Colonic mucosa (tissue), 4 donors: ENCODE results near the gene DNM3. TPM values are rescaled to one million over a fixed set of nuclear protein-coding genes. Genes with fewer than 3 reads are reported as not detected.
"Not testable (repeated sequence)": the region's sequence is repeated elsewhere in the genome, so short reads cannot be mapped to it uniquely, and the experiment has no call there.

Source experiments
- DNase-seq: peaks from one replicate; pipeline ENCODE4 v3.0.0-alpha.2; 2020
- H3K27ac ChIP-seq: fragments of 200-600 bp; one replicate; pipeline ENCODE4 v1.8.0; 2021
- H3K27me3 ChIP-seq: fragments of 200-600 bp; one replicate; pipeline ENCODE4 v1.8.0; 2021
- H3K36me3 ChIP-seq: fragments of 200-600 bp; one replicate; pipeline ENCODE4 v1.8.0; 2021
- H3K4me1 ChIP-seq: fragments of 200-600 bp; one replicate; pipeline ENCODE4 v1.8.0; 2021; ENCODE audit warnings: mild to moderate bottlenecking
- H3K4me3 ChIP-seq: fragments of 200-600 bp; one replicate; pipeline ENCODE4 v1.8.0; 2021
- H3K9ac ChIP-seq, 2 donors: one replicate each; pipeline ENCODE4 v1.7.0; 2013; ENCODE audit warnings: control low read depth in 2 of 2, low read depth in 2 of 2, low read length in 2 of 2
- H3K9me3 ChIP-seq: fragments of 200-600 bp; one replicate; pipeline ENCODE4 v1.8.0; 2021
- intact Hi-C: fragments of 100-400 bp; cut with DNase I; formaldehyde crosslinking; loops from one replicate; pipeline ENCODE4 v1.14.1; 2022
- total RNA-seq, 2 donors: library from RNA; stranded (reverse); fragmentation: NEBNext Ultra II Directional in 1 of 2; extraction: Animal tissue kit (Norgen Biotek cat#: 25700) in 1 of 2; gene quantifications; one replicate each; pipeline ENCODE4 v1.2.1, GENCODE V29; 2021
- TF ChIP-seq, protein P1 (sequence below): fragments of 200-600 bp; IDR thresholded peaks from one replicate; pipeline ENCODE4 v1.8.0; 2022; ENCODE audit warnings: antibody characterized with exemption, mild to moderate bottlenecking
- donor health status: healthy.
- donor health status: DM: no; HTN: no; CAD: no.
- donor health status: DM: no; HTN: no; CAD: no.

Gene DNM3
- total RNA-seq, 2 donors from 2014 or later, result 1.7 to 2.6 TPM

- no peak for DNase-seq
- Histone ChIP-seq H3K9ac (no peak overlapping the region), H3K27ac (no peak overlapping the region), H3K36me3 (no peaks in the 10 kb centered on the region), H3K4me1 (no peaks in the 10 kb centered on the region), H3K27me3 (no peaks in the 10 kb centered on the region), H3K9me3 (no peaks in the 10 kb centered on the region), H3K4me3 (no peak overlapping the region)
- TF ChIP-seq, protein P1, sequence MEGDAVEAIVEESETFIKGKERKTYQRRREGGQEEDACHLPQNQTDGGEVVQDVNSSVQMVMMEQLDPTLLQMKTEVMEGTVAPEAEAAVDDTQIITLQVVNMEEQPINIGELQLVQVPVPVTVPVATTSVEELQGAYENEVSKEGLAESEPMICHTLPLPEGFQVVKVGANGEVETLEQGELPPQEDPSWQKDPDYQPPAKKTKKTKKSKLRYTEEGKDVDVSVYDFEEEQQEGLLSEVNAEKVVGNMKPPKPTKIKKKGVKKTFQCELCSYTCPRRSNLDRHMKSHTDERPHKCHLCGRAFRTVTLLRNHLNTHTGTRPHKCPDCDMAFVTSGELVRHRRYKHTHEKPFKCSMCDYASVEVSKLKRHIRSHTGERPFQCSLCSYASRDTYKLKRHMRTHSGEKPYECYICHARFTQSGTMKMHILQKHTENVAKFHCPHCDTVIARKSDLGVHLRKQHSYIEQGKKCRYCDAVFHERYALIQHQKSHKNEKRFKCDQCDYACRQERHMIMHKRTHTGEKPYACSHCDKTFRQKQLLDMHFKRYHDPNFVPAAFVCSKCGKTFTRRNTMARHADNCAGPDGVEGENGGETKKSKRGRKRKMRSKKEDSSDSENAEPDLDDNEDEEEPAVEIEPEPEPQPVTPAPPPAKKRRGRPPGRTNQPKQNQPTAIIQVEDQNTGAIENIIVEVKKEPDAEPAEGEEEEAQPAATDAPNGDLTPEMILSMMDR, result no peak
- intact Hi-C loops, result no loop called here
Observed at GRCh38 chr1:172430128-172430454, 588.8 kb downstream of the DNM3 start.

DNA sequence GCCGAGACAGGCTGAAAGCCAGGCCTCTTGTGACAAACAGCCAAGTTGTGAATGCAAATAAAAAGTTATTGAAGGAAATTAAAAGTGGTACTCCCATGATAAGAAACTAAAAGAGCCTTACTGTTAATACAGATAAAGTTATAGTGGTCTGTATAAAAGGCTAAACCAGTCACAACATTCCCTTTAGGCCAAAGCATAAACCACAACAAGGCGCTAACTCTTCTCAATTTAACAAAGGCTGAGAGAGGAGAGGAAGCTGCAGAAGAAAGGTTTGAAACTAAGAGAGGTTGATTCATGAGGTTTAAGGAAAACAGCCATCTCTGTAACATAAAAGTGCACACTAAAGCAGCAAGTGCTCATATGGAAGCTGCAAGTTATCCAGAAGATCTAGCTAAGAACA, 589.9 kb downstream of the DNM3 start:
- Histone ChIP-seq H3K9ac (no peak overlapping the region), H3K36me3 (no peaks in the 10 kb centered on the region), H3K27me3 (no peaks in the 10 kb centered on the region), H3K4me1 (no peaks in the 10 kb centered on the region), H3K4me3 (no peak overlapping the region), H3K9me3 (no peaks in the 10 kb centered on the region), H3K27ac (no peak overlapping the region)
- DNase-seq, result no peak
- intact Hi-C loops, result no loop called here
- TF ChIP-seq, protein P1, result no peak

GRCh38 chr1:172431721-172432192, 590.5 kb downstream of the DNM3 start:
- Histone ChIP-seq H3K27me3 (no peaks in the 10 kb centered on the region), H3K36me3 (no peaks in the 10 kb centered on the region), H3K27ac (peak overlapping the region; percentile 55), H3K9me3 (no peaks in the 10 kb centered on the region), H3K4me3 (no peak overlapping the region), H3K9ac (no peak overlapping the region), H3K4me1 (no peaks in the 10 kb centered on the region)
- TF ChIP-seq, protein P1, result no peak
- intact Hi-C loops, result no loop called here
- peak; percentile 81 for DNase-seq

DNA sequence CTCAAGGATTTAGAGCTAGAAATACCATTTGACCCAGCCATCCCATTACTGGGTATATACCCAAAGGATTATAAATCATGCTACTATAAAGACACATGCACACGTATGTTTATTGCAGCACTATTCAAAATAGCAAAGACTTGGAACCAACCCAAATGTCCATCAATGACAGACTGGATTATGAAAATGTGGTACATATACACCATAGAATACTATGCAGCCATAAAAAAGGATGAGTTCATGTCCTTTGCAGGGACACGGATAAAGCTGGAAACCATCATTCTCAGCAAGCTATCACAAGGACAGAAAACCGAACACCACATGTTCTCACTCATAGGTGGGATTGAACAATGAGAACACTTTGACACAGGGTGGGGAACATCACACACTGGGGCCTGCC, 595.9 kb downstream of the DNM3 start:
- H3K4me1 ChIP-seq, intact Hi-C loops, H3K27me3 ChIP-seq, H3K27ac ChIP-seq, H3K9ac ChIP-seq, DNase-seq, H3K4me3 ChIP-seq, H3K36me3 ChIP-seq, H3K9me3 ChIP-seq: not testable (repeated sequence)

DNA sequence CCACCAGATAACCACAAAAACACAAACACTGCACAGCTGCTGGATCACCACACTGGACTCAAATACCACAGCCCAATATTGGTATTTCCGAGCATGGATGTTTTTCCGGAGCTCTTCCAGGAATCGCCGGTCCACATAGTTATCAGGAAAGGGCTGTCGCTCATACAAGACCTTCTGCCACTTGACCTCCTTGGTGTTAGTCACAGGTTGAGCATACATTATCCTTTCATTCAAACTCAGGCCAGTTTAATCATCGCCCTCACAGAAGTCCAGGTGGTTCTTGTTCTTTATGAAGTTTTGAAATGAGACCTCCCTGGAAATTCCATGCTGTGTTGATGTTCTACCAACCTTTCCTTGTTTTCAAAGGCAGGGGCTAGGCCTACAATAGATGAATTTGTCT, 601.1 kb downstream of the DNM3 start:
- Histone ChIP-seq H3K36me3 (no peaks in the 10 kb centered on the region), H3K27me3 (no peaks in the 10 kb centered on the region), H3K4me1 (peaks cover 4% of the 10 kb centered on the region), H3K9ac (no peak overlapping the region), H3K27ac (no peak overlapping the region), H3K9me3 (no peaks in the 10 kb centered on the region), H3K4me3 (no peak overlapping the region)
- TF ChIP-seq, protein P1, result no peak
- intact Hi-C loops, result loop anchor here (10.0 kb wide), 1 partner anchor 438 kb away; no protein-coding TSS in a partner anchor
- DNase-seq, result no peak

- no peak for DNase-seq
- Histone ChIP-seq H3K36me3 (no peaks in the 10 kb centered on the region), H3K9me3 (no peaks in the 10 kb centered on the region), H3K27me3 (no peaks in the 10 kb centered on the region), H3K4me3 (peak overlapping the region; percentile 74), H3K27ac (no peak overlapping the region), H3K4me1 (peaks cover 4% of the 10 kb centered on the region), H3K9ac (peak overlapping the region in 1 of 2 donors; percentile 76)
- intact Hi-C loops, result loop anchor here (10.0 kb wide), 1 partner anchor 438 kb away; no protein-coding TSS in a partner anchor
- TF ChIP-seq, protein P1, result no peak
Observed at GRCh38 chr1:172442843-172443565, 601.7 kb downstream of the DNM3 start.
